ENCODE measurements around the gene MORC3.

DNA sequence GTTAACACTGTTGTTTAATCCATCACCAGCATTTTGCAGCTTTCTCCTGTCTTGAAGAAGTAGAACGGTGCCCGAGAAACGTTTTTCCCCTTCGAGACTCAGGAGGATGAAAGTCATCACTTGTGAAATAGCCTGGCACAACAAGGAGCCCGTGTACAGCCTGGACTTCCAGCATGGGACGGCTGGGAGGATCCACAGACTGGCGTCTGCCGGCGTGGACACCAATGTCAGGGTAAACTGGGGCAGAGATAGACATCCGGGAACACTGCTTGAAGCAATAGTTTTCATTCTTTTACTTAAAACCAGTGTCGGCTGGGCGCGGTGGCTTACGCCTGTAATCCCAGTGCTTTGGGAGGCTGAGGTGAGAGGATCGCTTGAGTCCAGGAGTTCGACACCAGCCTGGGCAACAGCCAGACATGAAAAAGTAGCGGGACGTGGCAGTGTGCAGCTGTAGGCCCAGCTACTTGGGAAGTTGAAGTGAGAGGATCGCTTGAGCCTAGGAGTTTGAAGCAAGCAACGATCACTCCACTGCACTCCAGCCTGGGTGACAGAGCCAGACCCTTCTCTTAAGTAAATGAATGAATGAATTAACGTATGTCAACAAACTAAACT lies 66.1 kb downstream of the MORC3 start:
- TF ChIP-seq, protein P1, sequence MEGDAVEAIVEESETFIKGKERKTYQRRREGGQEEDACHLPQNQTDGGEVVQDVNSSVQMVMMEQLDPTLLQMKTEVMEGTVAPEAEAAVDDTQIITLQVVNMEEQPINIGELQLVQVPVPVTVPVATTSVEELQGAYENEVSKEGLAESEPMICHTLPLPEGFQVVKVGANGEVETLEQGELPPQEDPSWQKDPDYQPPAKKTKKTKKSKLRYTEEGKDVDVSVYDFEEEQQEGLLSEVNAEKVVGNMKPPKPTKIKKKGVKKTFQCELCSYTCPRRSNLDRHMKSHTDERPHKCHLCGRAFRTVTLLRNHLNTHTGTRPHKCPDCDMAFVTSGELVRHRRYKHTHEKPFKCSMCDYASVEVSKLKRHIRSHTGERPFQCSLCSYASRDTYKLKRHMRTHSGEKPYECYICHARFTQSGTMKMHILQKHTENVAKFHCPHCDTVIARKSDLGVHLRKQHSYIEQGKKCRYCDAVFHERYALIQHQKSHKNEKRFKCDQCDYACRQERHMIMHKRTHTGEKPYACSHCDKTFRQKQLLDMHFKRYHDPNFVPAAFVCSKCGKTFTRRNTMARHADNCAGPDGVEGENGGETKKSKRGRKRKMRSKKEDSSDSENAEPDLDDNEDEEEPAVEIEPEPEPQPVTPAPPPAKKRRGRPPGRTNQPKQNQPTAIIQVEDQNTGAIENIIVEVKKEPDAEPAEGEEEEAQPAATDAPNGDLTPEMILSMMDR (IDR thresholded peaks at IDR 0.05; ENCODE audit: low read depth, low read length, missing input control), result no peak
- TF ChIP-seq YY1 (IDR thresholded peaks at IDR 0.05) (no peak), FOXA1 (IDR thresholded peaks at IDR 0.05) (no peak), HNF4A (conservative IDR thresholded peaks at IDR 0.05) (no peak), RAD21 (IDR thresholded peaks at IDR 0.05) (no peak), ZBTB33 (IDR thresholded peaks at IDR 0.05) (no peak), JUND (IDR thresholded peaks at IDR 0.05) (no peak), SP1 (IDR thresholded peaks at IDR 0.05) (no peak), TAF1 (conservative IDR thresholded peaks at IDR 0.05) (no peak), RXRA (IDR thresholded peaks at IDR 0.05) (no peak)
- TF ChIP-seq, protein P2, sequence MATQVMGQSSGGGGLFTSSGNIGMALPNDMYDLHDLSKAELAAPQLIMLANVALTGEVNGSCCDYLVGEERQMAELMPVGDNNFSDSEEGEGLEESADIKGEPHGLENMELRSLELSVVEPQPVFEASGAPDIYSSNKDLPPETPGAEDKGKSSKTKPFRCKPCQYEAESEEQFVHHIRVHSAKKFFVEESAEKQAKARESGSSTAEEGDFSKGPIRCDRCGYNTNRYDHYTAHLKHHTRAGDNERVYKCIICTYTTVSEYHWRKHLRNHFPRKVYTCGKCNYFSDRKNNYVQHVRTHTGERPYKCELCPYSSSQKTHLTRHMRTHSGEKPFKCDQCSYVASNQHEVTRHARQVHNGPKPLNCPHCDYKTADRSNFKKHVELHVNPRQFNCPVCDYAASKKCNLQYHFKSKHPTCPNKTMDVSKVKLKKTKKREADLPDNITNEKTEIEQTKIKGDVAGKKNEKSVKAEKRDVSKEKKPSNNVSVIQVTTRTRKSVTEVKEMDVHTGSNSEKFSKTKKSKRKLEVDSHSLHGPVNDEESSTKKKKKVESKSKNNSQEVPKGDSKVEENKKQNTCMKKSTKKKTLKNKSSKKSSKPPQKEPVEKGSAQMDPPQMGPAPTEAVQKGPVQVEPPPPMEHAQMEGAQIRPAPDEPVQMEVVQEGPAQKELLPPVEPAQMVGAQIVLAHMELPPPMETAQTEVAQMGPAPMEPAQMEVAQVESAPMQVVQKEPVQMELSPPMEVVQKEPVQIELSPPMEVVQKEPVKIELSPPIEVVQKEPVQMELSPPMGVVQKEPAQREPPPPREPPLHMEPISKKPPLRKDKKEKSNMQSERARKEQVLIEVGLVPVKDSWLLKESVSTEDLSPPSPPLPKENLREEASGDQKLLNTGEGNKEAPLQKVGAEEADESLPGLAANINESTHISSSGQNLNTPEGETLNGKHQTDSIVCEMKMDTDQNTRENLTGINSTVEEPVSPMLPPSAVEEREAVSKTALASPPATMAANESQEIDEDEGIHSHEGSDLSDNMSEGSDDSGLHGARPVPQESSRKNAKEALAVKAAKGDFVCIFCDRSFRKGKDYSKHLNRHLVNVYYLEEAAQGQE (IDR thresholded peaks at IDR 0.05), result no peak
- TF ChIP-seq, protein P3, sequence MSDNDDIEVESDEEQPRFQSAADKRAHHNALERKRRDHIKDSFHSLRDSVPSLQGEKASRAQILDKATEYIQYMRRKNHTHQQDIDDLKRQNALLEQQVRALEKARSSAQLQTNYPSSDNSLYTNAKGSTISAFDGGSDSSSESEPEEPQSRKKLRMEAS (IDR thresholded peaks at IDR 0.05), result no peak
